Activated naive CD4-positive, alpha-beta T cell treated with anti-CD3 and anti-CD28 coated beads, Interleukin-2, amount 10 ng/mL, durations not matched to agents 7 days and 5 days (primary cell): ENCODE measurements around the gene MAGEE1.

Source experiments
- CTCF ChIA-PET: fragments of 350-600 bp; sonication (Branson Sonifier 250); formaldehyde crosslinking; loops from one replicate; lab custom pipeline; 2021; ENCODE audit warnings: antibody characterized with exemption; lab: Charles Lee
- DNase-seq: peaks from one replicate; pipeline ENCODE4 v3.0.0-alpha.2; 2020
- H3K27ac Mint-ChIP-seq: one replicate; pipeline ENCODE4 v1.8.0; 2021; ENCODE audit warnings: mild to moderate bottlenecking, moderate library complexity, mixed read lengths
- H3K27me3 Mint-ChIP-seq: one replicate; pipeline ENCODE4 v1.8.0; 2021; ENCODE audit warnings: mild to moderate bottlenecking, mixed read lengths
- H3K36me3 Mint-ChIP-seq: one replicate; pipeline ENCODE4 v1.8.0; 2021; ENCODE audit warnings: mixed read lengths
- H3K4me1 Mint-ChIP-seq: one replicate; pipeline ENCODE4 v1.8.0; 2021; ENCODE audit warnings: mixed read lengths
- H3K4me3 Mint-ChIP-seq: one replicate; pipeline ENCODE4 v1.8.0; 2021; ENCODE audit warnings: mild to moderate bottlenecking, moderate library complexity, mixed read lengths
- H3K9me3 Mint-ChIP-seq: one replicate; pipeline ENCODE4 v1.8.0; 2021; ENCODE audit warnings: mixed read lengths

MAGEE1 gene, protein sequence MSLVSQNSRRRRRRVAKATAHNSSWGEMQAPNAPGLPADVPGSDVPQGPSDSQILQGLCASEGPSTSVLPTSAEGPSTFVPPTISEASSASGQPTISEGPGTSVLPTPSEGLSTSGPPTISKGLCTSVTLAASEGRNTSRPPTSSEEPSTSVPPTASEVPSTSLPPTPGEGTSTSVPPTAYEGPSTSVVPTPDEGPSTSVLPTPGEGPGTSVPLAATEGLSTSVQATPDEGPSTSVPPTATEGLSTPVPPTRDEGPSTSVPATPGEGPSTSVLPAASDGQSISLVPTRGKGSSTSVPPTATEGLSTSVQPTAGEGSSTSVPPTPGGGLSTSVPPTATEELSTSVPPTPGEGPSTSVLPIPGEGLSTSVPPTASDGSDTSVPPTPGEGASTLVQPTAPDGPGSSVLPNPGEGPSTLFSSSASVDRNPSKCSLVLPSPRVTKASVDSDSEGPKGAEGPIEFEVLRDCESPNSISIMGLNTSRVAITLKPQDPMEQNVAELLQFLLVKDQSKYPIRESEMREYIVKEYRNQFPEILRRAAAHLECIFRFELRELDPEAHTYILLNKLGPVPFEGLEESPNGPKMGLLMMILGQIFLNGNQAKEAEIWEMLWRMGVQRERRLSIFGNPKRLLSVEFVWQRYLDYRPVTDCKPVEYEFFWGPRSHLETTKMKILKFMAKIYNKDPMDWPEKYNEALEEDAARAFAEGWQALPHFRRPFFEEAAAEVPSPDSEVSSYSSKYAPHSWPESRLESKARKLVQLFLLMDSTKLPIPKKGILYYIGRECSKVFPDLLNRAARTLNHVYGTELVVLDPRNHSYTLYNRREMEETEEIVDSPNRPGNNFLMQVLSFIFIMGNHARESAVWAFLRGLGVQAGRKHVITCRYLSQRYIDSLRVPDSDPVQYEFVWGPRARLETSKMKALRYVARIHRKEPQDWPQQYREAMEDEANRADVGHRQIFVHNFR

DNA sequence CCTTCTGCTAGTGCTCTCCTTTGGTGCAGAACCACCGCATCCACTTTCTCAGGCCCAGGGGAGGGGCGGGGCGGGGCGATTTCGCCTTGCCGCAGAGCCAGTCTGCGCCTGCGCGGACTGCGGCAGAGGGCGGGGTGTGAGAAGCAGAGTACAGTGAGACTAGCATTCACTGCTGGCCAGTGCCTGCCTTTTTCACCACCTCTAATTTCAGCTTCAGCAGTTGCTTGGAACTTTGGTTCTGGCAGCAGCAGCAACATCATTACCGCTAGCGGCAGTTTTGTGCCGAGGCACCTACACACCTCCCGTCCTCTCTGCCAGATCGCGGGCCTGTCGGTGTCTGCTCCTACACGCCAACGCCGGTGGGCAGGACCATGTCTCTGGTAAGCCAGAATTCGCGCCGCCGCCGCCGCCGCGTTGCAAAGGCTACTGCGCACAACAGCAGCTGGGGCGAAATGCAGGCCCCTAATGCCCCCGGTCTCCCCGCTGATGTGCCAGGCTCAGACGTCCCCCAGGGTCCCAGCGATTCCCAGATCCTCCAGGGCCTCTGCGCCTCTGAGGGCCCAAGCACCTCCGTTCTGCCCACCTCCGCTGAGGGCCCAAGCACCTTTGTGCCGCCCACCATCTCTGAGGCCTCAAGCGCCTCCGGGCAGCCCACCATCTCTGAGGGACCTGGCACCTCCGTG is at the start of gene MAGEE1:
MAGEE1 (plus strand) TSS at position 151 of the 683 bp plus-strand sequence; CDS start at position 372, 221 bp downstream.
- peak; percentile 85 for DNase-seq
- Mint-ChIP-seq H3K36me3 (peaks cover 2% of the 10 kb centered on the region), H3K9me3 (no peaks in the 10 kb centered on the region), H3K27me3 (peaks cover 4% of the 10 kb centered on the region), H3K27ac (peak within 1 kb of the TSS; percentile 87), H3K4me3 (peak within 1 kb of the TSS; percentile 86), H3K4me1 (peaks cover 19% of the 10 kb centered on the region)
- CTCF ChIA-PET: no interaction called here

DNA sequence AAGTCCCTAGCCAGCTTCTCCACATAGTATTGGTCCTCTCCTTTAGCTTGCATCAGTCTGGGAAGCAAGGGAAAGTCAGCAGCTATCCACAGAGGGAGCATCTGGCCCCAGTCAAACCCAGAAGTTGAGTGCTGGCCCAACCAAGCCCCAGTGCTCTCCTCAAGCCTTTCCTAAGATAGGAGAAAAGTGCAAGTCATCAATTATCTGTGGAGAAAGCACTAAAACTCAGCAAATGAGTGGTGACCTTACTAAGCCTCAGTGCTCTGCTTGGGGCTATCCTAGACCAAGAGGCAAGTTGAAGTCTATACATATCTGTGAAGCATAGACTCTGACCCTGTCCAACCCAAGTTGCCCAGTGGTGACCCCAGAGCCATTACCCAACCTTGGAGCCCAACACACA is 28.5 kb upstream of the MAGEE1 start:
- no peak overlapping the region for H3K27ac Mint-ChIP-seq
- no peak overlapping the region for H3K4me3 Mint-ChIP-seq
- H3K9me3 Mint-ChIP-seq: no peaks in the 10 kb centered on the region
- H3K36me3 Mint-ChIP-seq: no peaks in the 10 kb centered on the region
- no peaks in the 10 kb centered on the region for H3K4me1 Mint-ChIP-seq
- CTCF ChIA-PET: interaction anchor here (0.7 kb wide), 1 partner anchor 17 kb away, joined by 4 read pairs; no protein-coding TSS in a partner anchor
- no peaks in the 10 kb centered on the region for H3K27me3 Mint-ChIP-seq
- no peak for DNase-seq

DNA sequence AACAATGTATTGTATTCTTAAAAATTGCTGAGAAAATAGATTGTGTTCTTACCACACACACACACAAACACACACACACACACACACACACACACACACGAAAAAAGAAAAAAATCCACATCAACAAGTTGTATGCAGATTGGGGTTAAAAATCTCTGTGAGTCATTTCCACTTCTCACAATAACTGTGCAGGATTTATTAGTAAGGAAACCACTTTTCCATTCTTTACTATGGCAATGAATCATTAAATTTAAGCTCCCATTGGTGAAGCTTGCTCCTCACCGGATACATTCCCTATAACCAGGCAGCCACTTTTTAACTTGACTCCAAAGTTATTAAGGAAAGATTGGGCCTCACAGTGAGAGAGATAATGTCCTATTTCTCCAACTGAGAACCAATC is 19.7 kb upstream of the MAGEE1 start:
- H3K27me3 Mint-ChIP-seq: no peaks in the 10 kb centered on the region
- no peaks in the 10 kb centered on the region for H3K9me3 Mint-ChIP-seq
- H3K4me1 Mint-ChIP-seq: no peaks in the 10 kb centered on the region
- H3K4me3 Mint-ChIP-seq: no peak overlapping the region
- CTCF ChIA-PET: no interaction called here
- no peaks in the 10 kb centered on the region for H3K36me3 Mint-ChIP-seq
- no peak overlapping the region for H3K27ac Mint-ChIP-seq
- no peak for DNase-seq

DNA sequence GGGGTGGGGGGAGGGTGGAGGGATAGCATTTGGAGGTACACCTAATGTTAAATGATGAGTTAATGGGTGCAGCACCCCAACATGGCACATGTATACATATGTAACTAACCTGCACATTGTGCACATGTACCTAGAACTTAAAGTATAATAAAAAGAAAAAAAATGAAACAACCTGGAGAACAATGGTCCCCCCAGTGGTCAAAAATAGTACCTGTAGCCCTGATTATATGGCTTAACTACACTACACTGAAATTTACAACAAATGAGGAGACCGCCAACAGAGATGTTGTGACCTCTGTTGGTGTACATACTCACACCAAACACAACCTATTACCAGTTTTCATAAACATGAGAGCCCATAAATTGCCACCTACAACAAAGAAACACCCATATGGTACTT is 7.3 kb upstream of the MAGEE1 start:
- Mint-ChIP-seq H3K9me3 (no peaks in the 10 kb centered on the region), H3K4me1 (peaks cover 2% of the 10 kb centered on the region), H3K36me3 (no peaks in the 10 kb centered on the region), H3K4me3 (no peak overlapping the region), H3K27me3 (peaks cover 4% of the 10 kb centered on the region), H3K27ac (no peak overlapping the region)
- no peak for DNase-seq
- CTCF ChIA-PET: no interaction called here

DNA sequence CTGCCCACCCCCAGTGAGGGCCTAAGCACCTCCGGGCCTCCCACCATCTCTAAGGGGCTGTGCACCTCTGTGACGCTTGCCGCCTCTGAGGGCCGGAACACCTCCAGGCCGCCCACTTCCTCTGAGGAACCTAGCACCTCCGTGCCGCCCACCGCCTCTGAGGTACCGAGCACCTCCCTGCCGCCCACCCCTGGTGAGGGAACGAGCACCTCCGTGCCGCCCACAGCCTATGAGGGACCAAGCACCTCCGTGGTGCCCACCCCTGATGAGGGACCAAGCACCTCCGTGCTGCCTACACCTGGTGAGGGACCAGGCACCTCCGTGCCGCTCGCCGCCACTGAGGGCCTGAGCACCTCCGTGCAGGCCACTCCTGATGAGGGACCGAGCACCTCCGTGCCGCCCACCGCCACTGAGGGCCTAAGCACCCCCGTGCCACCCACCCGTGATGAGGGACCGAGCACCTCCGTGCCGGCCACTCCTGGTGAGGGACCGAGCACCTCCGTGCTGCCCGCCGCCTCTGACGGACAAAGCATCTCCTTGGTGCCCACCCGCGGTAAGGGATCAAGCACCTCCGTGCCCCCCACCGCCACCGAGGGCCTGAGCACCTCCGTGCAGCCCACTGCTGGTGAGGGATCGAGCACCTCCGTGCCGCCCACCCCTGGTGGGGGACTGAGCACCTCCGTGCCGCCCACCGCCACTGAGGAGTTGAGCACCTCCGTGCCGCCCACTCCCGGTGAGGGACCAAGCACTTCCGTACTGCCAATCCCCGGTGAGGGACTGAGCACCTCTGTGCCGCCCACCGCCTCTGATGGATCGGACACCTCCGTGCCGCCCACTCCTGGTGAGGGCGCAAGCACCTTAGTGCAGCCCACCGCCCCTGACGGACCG is 977 bp downstream of the MAGEE1 start:
- Mint-ChIP-seq H3K27me3 (peaks cover 4% of the 10 kb centered on the region), H3K36me3 (peaks cover 3% of the 10 kb centered on the region), H3K27ac (peak overlapping the region; percentile 87), H3K9me3 (no peaks in the 10 kb centered on the region), H3K4me3 (peak overlapping the region; percentile 86), H3K4me1 (peaks cover 22% of the 10 kb centered on the region)
- CTCF ChIA-PET: no interaction called here
- DNase-seq: peak; percentile 70

DNA sequence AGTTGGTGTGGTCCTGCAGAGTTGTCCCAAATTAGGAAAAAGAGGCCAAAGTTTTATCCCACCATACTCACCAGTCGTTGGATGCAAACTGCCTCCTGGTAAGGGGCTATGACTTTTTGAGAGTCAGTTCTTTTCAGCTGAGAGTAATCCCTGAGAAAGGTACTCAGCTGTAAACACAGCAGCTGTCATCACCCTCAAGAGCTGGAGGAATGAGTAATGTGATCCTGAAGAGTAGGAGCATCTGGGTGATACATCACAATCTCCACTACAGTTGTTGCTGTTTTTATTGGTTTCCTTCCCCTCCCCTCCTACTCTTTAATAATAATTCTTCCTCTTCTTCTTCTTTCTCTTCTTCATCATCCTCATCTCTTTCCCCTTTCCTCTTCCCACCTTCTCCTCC is 5.7 kb downstream of the MAGEE1 start:
- no peak for DNase-seq
- CTCF ChIA-PET: no interaction called here
- Mint-ChIP-seq H3K4me1 (peaks cover 21% of the 10 kb centered on the region), H3K4me3 (no peak overlapping the region), H3K9me3 (no peaks in the 10 kb centered on the region), H3K27ac (no peak overlapping the region), H3K36me3 (peaks cover 3% of the 10 kb centered on the region), H3K27me3 (no peaks in the 10 kb centered on the region)

DNA sequence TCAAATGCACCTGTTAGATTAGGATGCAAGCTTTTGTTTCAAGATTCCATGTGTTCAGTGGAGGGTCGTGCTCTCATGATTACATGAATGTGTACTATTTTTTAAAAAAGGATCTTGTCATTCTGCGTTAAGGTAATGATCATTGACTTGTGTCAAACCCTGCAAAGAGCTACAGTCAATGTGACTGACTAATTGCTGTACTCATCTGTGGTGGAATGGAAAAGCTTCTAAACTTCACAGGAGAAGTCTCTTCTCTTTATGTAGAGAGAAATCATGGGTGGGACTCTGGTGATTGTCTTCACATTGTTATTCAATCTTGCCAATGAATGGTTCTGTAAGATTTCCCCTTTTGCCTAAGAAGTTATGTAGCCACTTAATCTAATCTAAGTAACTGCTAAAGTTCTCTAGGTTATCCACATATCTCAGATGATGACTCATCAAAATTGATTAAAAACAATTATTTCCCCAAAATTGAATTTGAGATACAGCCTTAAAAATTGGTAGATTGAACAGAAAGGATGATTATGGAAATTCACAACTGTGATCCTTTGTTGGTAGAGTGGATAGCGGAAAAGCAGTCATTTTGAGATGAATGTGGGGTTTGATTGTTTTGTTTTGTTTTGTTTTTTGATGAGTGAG is 6.7 kb downstream of the MAGEE1 start:
- Mint-ChIP-seq H3K36me3 (peaks cover 3% of the 10 kb centered on the region), H3K4me1 (peaks cover 21% of the 10 kb centered on the region), H3K27ac (no peak overlapping the region), H3K4me3 (no peak overlapping the region), H3K9me3 (no peaks in the 10 kb centered on the region), H3K27me3 (no peaks in the 10 kb centered on the region)
- CTCF ChIA-PET: no interaction called here
- DNase-seq: no peak

DNA sequence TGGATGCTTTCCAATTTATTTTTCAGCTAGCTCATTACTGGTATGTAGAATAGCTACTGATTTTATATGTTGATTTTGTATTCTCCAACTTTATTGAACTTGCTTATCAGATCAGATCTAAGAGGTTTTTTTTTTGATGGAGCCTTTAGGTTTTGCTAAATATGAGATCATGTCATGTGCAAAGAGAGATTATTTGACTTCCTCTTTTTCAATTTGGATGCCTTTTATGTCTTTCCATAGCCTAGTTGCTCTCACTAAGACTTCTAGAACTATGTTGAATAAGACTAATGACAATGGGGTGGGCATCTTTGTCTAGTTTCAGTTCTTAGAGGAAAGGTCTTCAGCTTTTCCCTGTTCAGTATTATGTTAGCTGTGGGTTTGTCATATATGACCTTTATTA is 11.7 kb downstream of the MAGEE1 start:
- Mint-ChIP-seq H3K27me3 (no peaks in the 10 kb centered on the region), H3K9me3 (peaks cover 11% of the 10 kb centered on the region), H3K27ac (no peak overlapping the region), H3K4me1 (peaks cover 3% of the 10 kb centered on the region), H3K36me3 (no peaks in the 10 kb centered on the region), H3K4me3 (no peak overlapping the region)
- CTCF ChIA-PET: interaction anchor here (0.7 kb wide), 1 partner anchor 1626 kb away, joined by 3 read pairs; no protein-coding TSS in a partner anchor
- no peak for DNase-seq

DNA sequence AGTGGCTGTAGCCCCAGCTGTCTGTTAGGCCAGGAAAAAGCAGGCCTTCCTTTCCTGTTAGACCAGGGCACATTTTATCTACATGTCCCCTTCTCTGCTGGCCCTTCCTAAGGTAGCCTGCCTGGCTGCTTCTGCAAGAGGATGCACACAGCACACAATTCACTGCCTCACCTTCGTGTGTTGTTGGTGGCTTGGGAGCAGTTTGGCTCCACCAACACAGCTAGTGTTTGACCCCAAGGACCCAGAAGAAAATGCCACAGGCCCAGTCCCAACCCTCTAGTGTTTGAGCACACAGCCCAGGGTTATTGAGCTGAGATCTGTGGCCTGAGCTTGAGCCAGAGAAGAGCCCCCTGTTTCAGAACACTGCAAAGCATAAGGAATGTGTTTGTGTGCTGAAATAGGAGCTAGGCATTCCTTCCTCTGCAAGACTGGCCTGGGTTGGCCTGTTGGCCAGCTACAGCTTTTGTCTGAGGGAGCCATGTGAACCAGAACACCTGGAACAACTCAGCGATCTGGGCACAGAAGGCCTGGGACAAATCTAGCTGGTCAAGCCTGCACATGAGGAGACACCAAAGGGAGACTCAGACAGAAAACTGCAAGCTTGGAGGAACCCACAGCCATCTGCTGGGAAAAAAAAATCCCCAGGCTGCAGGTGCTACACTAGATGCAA is 26.4 kb downstream of the MAGEE1 start:
- H3K4me1 Mint-ChIP-seq: no peaks in the 10 kb centered on the region
- H3K27me3 Mint-ChIP-seq: no peaks in the 10 kb centered on the region
- no peak overlapping the region for H3K4me3 Mint-ChIP-seq
- H3K27ac Mint-ChIP-seq: no peak overlapping the region
- no peaks in the 10 kb centered on the region for H3K9me3 Mint-ChIP-seq
- CTCF ChIA-PET: interaction anchor here (0.6 to 3.9 kb wide), 8 partner anchors 8 to 1175 kb away, joined by 3 to 38 read pairs (median 4); partner anchors contain the start of gene PBDC1
- no peaks in the 10 kb centered on the region for H3K36me3 Mint-ChIP-seq
- no peak for DNase-seq

DNA sequence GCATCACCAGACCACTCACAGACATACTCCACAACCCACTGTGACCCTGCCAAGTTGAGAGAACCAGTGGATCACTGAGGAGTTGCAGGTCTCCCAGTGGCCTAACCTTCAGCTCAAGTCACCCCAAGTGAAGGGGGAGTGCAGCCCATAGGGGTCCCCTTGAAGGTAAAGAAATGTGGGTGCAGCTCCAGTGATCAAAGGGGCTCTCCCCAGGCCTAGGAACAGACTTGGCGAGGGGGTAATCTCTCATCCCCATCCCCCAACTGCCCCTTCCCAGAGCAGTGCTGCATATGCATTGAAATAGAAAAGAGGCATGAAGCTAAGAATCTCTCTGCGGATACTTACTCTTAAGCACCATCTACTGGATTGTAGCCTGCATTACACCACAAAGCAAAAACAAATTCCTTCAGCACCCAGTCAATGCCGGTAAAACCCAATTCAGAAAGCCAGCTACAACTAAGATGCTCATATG is 27.0 kb downstream of the MAGEE1 start:
- CTCF ChIA-PET: interaction anchor here (0.6 to 3.9 kb wide), 7 partner anchors 8 to 1175 kb away, joined by 3 to 38 read pairs (median 3); partner anchors contain the start of gene PBDC1
- H3K36me3 Mint-ChIP-seq: no peaks in the 10 kb centered on the region
- H3K9me3 Mint-ChIP-seq: no peaks in the 10 kb centered on the region
- H3K27ac Mint-ChIP-seq: no peak overlapping the region
- H3K4me3 Mint-ChIP-seq: no peak overlapping the region
- no peak for DNase-seq
- H3K4me1 Mint-ChIP-seq: no peaks in the 10 kb centered on the region
- H3K27me3 Mint-ChIP-seq: no peaks in the 10 kb centered on the region

DNA sequence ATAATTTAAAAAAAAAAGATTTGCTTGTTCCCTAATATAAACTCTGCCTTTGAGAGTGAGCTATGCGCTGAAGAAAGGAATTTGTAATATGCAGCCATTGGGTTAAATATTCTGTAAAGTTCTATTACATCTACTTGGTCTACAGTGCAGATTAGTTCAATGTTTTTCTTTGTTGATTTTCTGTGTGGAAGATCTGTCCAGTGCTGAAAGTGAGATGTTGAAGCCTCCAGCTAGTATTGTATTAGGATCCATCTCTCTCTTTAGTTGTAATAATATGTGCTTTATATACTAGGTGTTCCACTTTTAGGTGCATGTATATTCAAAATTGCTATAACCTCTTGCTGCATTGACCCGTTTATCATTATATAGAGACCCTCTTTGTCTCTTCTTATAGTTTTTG is 49.8 kb downstream of the MAGEE1 start:
- Mint-ChIP-seq H3K9me3 (peaks cover 7% of the 10 kb centered on the region), H3K4me3 (no peak overlapping the region), H3K4me1 (no peaks in the 10 kb centered on the region), H3K27me3 (no peaks in the 10 kb centered on the region), H3K27ac (no peak overlapping the region), H3K36me3 (no peaks in the 10 kb centered on the region)
- CTCF ChIA-PET: no interaction called here
- no peak for DNase-seq
